ENCODE data around the gene FBXL12.
A peak's percentile ranks its signal among the peaks of the same experiment; 100 is the strongest.
"Not testable (repeated sequence)": the region's sequence is repeated elsewhere in the genome, so short reads cannot be mapped to it uniquely, and the experiment has no call there.

The FBXL12 gene

GRCh38 chr19:9793071-9793591 lies 25.7 kb downstream of the FBXL12 start:
- Histone ChIP-seq H3K27ac (ENCODE audit: low read depth in 2 of 2, low read length in 2 of 2) (peak overlapping the region; percentile 94 to 95), H3K4me1 (ENCODE audit: control insufficient read depth in 2 of 2, insufficient read depth in 2 of 2, low read length in 2 of 2) (peaks cover 4% of the 10 kb centered on the region in 2 donors), H3K9me3 (ENCODE audit: control insufficient read depth in 2 of 2, low read length in 2 of 2) (peaks cover 0 to 1% of the 10 kb centered on the region in 2 donors), H3K36me3 (ENCODE audit: control insufficient read depth in 2 of 2, insufficient read depth in 2 of 2, low read length in 2 of 2) (no peaks in the 10 kb centered on the region), H3K4me3 (ENCODE audit: low read length in 2 of 2) (peak overlapping the region; percentile 81 to 83), H3K9ac (ENCODE audit: low read depth in 1 of 2, low read length in 2 of 2) (peak overlapping the region; percentile 75 to 88), H3K27me3 (ENCODE audit: control insufficient read depth in 2 of 2, insufficient read depth in 2 of 2, low read length in 2 of 2) (no peaks in the 10 kb centered on the region)

GRCh38 chr19:9792206-9793070 lies 26.4 kb downstream of the FBXL12 start:
- H3K36me3 ChIP-seq (ENCODE audit: control insufficient read depth in 2 of 2, insufficient read depth in 2 of 2, low read length in 2 of 2) = no peaks in the 10 kb centered on the region
- H3K27me3 ChIP-seq (ENCODE audit: control insufficient read depth in 2 of 2, insufficient read depth in 2 of 2, low read length in 2 of 2) = no peaks in the 10 kb centered on the region
- peak overlapping the region; percentile 81 to 83 for H3K4me3 ChIP-seq (ENCODE audit: low read length in 2 of 2)
- H3K27ac ChIP-seq (ENCODE audit: low read depth in 2 of 2, low read length in 2 of 2) = peak overlapping the region; percentile 94 to 95
- peaks cover 4% of the 10 kb centered on the region in 2 donors for H3K4me1 ChIP-seq (ENCODE audit: control insufficient read depth in 2 of 2, insufficient read depth in 2 of 2, low read length in 2 of 2)
- H3K9ac ChIP-seq (ENCODE audit: low read depth in 1 of 2, low read length in 2 of 2) = peak overlapping the region; percentile 75 to 88
- peaks cover 0 to 1% of the 10 kb centered on the region in 2 donors for H3K9me3 ChIP-seq (ENCODE audit: control insufficient read depth in 2 of 2, low read length in 2 of 2)

- Histone ChIP-seq H3K27ac (ENCODE audit: low read depth in 2 of 2, low read length in 2 of 2) (peak overlapping the region; percentile 94 to 95), H3K9ac (ENCODE audit: low read depth in 1 of 2, low read length in 2 of 2) (peak overlapping the region; percentile 24 to 65)
Measured at GRCh38 chr19:9791552-9792205, 27.2 kb downstream of the FBXL12 start.

GRCh38 chr19:9791073-9791367 lies 27.9 kb downstream of the FBXL12 start:
- peak overlapping the region in 1 of 2 donors; percentile 86 for H3K27ac ChIP-seq (ENCODE audit: low read depth in 2 of 2, low read length in 2 of 2)
- H3K27me3 ChIP-seq (ENCODE audit: control insufficient read depth in 2 of 2, insufficient read depth in 2 of 2, low read length in 2 of 2); H3K9me3 ChIP-seq (ENCODE audit: control insufficient read depth in 2 of 2, low read length in 2 of 2); H3K36me3 ChIP-seq (ENCODE audit: control insufficient read depth in 2 of 2, insufficient read depth in 2 of 2, low read length in 2 of 2); H3K4me1 ChIP-seq (ENCODE audit: control insufficient read depth in 2 of 2, insufficient read depth in 2 of 2, low read length in 2 of 2): not testable (repeated sequence)
- H3K4me3 ChIP-seq (ENCODE audit: low read length in 2 of 2) = peak overlapping the region in 1 of 2 donors; percentile 75
- peak overlapping the region in 1 of 2 donors; percentile 33 for H3K9ac ChIP-seq (ENCODE audit: low read depth in 1 of 2, low read length in 2 of 2)

More at GRCh38 chr19:9791552-9792205, 27.2 kb downstream of the FBXL12 start:
- Histone ChIP-seq H3K4me3 (ENCODE audit: low read length in 2 of 2) (peak overlapping the region; percentile 71 to 75), H3K36me3 (ENCODE audit: control insufficient read depth in 2 of 2, insufficient read depth in 2 of 2, low read length in 2 of 2) (no peaks in the 10 kb centered on the region), H3K27me3 (ENCODE audit: control insufficient read depth in 2 of 2, insufficient read depth in 2 of 2, low read length in 2 of 2) (no peaks in the 10 kb centered on the region), H3K9me3 (ENCODE audit: control insufficient read depth in 2 of 2, low read length in 2 of 2) (peaks cover 0 to 1% of the 10 kb centered on the region in 2 donors), H3K4me1 (ENCODE audit: control insufficient read depth in 2 of 2, insufficient read depth in 2 of 2, low read length in 2 of 2) (peaks cover 4% of the 10 kb centered on the region in 2 donors)

- H3K9ac ChIP-seq (ENCODE audit: low read depth in 1 of 2, low read length in 2 of 2); H3K4me1 ChIP-seq (ENCODE audit: control insufficient read depth in 2 of 2, insufficient read depth in 2 of 2, low read length in 2 of 2); H3K36me3 ChIP-seq (ENCODE audit: control insufficient read depth in 2 of 2, insufficient read depth in 2 of 2, low read length in 2 of 2); H3K27me3 ChIP-seq (ENCODE audit: control insufficient read depth in 2 of 2, insufficient read depth in 2 of 2, low read length in 2 of 2); H3K9me3 ChIP-seq (ENCODE audit: control insufficient read depth in 2 of 2, low read length in 2 of 2); H3K27ac ChIP-seq (ENCODE audit: low read depth in 2 of 2, low read length in 2 of 2); H3K4me3 ChIP-seq (ENCODE audit: low read length in 2 of 2): not testable (repeated sequence)
Measured at GRCh38 chr19:9789579-9789978, 29.3 kb downstream of the FBXL12 start.

- Histone ChIP-seq H3K9ac (ENCODE audit: low read depth in 1 of 2, low read length in 2 of 2) (no peak overlapping the region), H3K4me3 (ENCODE audit: low read length in 2 of 2) (no peak overlapping the region), H3K27me3 (ENCODE audit: control insufficient read depth in 2 of 2, insufficient read depth in 2 of 2, low read length in 2 of 2) (no peaks in the 10 kb centered on the region), H3K4me1 (ENCODE audit: control insufficient read depth in 2 of 2, insufficient read depth in 2 of 2, low read length in 2 of 2) (peaks cover 6 to 9% of the 10 kb centered on the region in 2 donors), H3K27ac (ENCODE audit: low read depth in 2 of 2, low read length in 2 of 2) (no peak overlapping the region), H3K36me3 (ENCODE audit: control insufficient read depth in 2 of 2, insufficient read depth in 2 of 2, low read length in 2 of 2) (no peaks in the 10 kb centered on the region), H3K9me3 (ENCODE audit: control insufficient read depth in 2 of 2, low read length in 2 of 2) (no peaks in the 10 kb centered on the region)
Measured at GRCh38 chr19:9789066-9789465, 29.8 kb downstream of the FBXL12 start.

GRCh38 chr19:9788604-9789003 lies 30.3 kb downstream of the FBXL12 start:
- not testable (repeated sequence) for H3K4me3 ChIP-seq (ENCODE audit: low read length in 2 of 2); H3K27ac ChIP-seq (ENCODE audit: low read depth in 2 of 2, low read length in 2 of 2); H3K9me3 ChIP-seq (ENCODE audit: control insufficient read depth in 2 of 2, low read length in 2 of 2)

GRCh38 chr19:9786819-9787218 lies 32.1 kb downstream of the FBXL12 start:
- no peaks in the 10 kb centered on the region for H3K36me3 ChIP-seq (ENCODE audit: control insufficient read depth in 2 of 2, insufficient read depth in 2 of 2, low read length in 2 of 2)
- no peaks in the 10 kb centered on the region for H3K9me3 ChIP-seq (ENCODE audit: control insufficient read depth in 2 of 2, low read length in 2 of 2)
- no peak overlapping the region for H3K4me3 ChIP-seq (ENCODE audit: low read length in 2 of 2)
- H3K27me3 ChIP-seq (ENCODE audit: control insufficient read depth in 2 of 2, insufficient read depth in 2 of 2, low read length in 2 of 2) = no peaks in the 10 kb centered on the region
- H3K4me1 ChIP-seq (ENCODE audit: control insufficient read depth in 2 of 2, insufficient read depth in 2 of 2, low read length in 2 of 2) = peaks cover 6 to 15% of the 10 kb centered on the region in 2 donors
- H3K9ac ChIP-seq (ENCODE audit: low read depth in 1 of 2, low read length in 2 of 2) = no peak overlapping the region
- H3K27ac ChIP-seq (ENCODE audit: low read depth in 2 of 2, low read length in 2 of 2) = peak overlapping the region; percentile 99

More at GRCh38 chr19:9788604-9789003, 30.3 kb downstream of the FBXL12 start:
- peaks cover 7 to 14% of the 10 kb centered on the region in 2 donors for H3K4me1 ChIP-seq (ENCODE audit: control insufficient read depth in 2 of 2, insufficient read depth in 2 of 2, low read length in 2 of 2)
- not testable (repeated sequence) for H3K9ac ChIP-seq (ENCODE audit: low read depth in 1 of 2, low read length in 2 of 2); H3K27me3 ChIP-seq (ENCODE audit: control insufficient read depth in 2 of 2, insufficient read depth in 2 of 2, low read length in 2 of 2); H3K36me3 ChIP-seq (ENCODE audit: control insufficient read depth in 2 of 2, insufficient read depth in 2 of 2, low read length in 2 of 2)

- peak overlapping the region; percentile 73 to 76 for H3K4me3 ChIP-seq (ENCODE audit: low read length in 2 of 2)
- no peaks in the 10 kb centered on the region for H3K27me3 ChIP-seq (ENCODE audit: control insufficient read depth in 2 of 2, insufficient read depth in 2 of 2, low read length in 2 of 2)
- peaks cover 6 to 15% of the 10 kb centered on the region in 2 donors for H3K4me1 ChIP-seq (ENCODE audit: control insufficient read depth in 2 of 2, insufficient read depth in 2 of 2, low read length in 2 of 2)
- peak overlapping the region; percentile 65 to 90 for H3K9ac ChIP-seq (ENCODE audit: low read depth in 1 of 2, low read length in 2 of 2)
- no peaks in the 10 kb centered on the region for H3K9me3 ChIP-seq (ENCODE audit: control insufficient read depth in 2 of 2, low read length in 2 of 2)
- peak overlapping the region; percentile 99 for H3K27ac ChIP-seq (ENCODE audit: low read depth in 2 of 2, low read length in 2 of 2)
- H3K36me3 ChIP-seq (ENCODE audit: control insufficient read depth in 2 of 2, insufficient read depth in 2 of 2, low read length in 2 of 2) = no peaks in the 10 kb centered on the region
Measured at GRCh38 chr19:9786342-9786741, 32.5 kb downstream of the FBXL12 start.
